GM21786 (cell line): ENCODE measurements around the gene NDUFS5.
"Not testable (repeated sequence)": the region's sequence is repeated elsewhere in the genome, so short reads cannot be mapped to it uniquely, and the experiment has no call there.

ENCODE experiments used
- ATAC-seq: cut with Tn5 transposase; IDR thresholded peaks from one replicate; pipeline ENCODE4 v1.9.1; 2021; ENCODE audit not compliant: unreplicated experiment

The NDUFS5 gene

GRCh38 chr1:39026051-39026865 is at the start of gene NDUFS5:
NDUFS5 (plus strand) TSS chr1:39026350; CDS start chr1:39028725, 2,375 bp downstream.
- peak; percentile 74 for ATAC-seq

GRCh38 chr1:38977399-38978244 is 48.5 kb upstream of the NDUFS5 start:
- ATAC-seq = not testable (repeated sequence)

DNA sequence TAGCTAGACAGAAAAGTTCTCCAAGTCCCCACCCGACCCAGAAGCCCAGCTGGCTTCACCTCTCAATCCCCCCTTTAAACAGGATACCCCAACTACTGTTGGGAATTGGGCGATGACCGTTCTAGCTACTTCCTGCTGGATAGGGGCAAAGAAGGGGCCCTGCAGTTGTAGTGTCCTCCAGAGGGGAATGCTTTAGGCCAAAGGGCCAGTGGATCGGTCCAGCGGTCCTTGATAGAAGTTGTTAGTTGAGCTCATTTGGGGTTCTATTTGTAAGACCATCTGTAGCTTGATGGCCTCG is 48.0 kb upstream of the NDUFS5 start:
- not testable (repeated sequence) for ATAC-seq

DNA sequence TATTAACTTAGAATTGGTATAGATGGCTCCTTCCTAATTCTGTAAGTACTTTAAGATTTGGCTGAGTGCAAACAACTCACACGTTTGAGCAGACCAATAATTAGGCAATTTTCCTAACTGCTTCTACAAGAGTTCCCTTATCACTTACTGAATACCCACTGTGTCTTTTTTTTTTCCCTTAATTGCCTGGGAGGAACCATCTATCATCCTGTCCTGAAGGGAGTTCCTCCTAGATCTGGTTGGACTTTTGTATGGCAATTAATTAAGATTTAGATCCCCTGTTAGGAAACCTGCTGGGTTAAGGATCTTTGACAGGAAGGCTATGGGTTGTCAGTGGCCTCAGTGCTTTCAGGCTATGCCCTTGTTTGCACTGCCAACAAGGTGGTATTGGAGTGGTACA is 46.8 kb upstream of the NDUFS5 start:
- ATAC-seq = not testable (repeated sequence)

DNA sequence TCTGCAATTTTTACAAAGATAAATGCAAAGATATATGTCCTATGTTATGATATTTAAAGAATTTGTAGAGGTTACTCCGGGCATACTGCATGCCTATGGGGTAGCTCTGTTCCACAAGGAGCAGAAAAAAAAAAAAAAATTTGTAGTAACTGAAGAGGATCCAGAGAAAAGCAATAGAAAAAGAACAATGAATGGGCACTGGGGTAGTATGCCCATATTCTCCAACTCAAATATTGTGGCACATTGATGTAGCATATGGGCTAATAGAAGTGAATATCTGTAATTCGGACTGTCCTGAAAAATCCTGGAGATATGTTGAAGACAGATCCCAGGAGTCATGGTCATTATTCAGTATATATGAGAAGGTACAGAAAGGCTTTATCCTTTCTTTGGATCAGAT is 36.2 kb upstream of the NDUFS5 start:
- no peak for ATAC-seq

DNA sequence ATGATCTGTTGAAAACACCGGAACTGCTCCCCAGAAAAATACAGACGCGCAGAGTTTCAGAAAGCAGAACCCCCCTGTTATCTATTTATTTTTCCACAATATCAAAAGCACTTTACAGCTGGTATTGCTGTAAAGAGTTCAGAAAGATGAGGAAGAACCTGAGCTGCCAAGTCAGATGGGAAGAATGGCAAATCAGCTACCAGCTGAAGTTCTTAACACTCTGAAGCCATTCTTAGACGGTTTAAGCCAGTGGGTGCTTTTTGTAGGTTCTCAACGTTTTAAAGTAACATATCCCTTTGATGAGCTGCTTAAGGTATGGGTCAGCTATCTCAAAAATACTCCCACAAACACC is 35.8 kb upstream of the NDUFS5 start:
- no peak for ATAC-seq

DNA sequence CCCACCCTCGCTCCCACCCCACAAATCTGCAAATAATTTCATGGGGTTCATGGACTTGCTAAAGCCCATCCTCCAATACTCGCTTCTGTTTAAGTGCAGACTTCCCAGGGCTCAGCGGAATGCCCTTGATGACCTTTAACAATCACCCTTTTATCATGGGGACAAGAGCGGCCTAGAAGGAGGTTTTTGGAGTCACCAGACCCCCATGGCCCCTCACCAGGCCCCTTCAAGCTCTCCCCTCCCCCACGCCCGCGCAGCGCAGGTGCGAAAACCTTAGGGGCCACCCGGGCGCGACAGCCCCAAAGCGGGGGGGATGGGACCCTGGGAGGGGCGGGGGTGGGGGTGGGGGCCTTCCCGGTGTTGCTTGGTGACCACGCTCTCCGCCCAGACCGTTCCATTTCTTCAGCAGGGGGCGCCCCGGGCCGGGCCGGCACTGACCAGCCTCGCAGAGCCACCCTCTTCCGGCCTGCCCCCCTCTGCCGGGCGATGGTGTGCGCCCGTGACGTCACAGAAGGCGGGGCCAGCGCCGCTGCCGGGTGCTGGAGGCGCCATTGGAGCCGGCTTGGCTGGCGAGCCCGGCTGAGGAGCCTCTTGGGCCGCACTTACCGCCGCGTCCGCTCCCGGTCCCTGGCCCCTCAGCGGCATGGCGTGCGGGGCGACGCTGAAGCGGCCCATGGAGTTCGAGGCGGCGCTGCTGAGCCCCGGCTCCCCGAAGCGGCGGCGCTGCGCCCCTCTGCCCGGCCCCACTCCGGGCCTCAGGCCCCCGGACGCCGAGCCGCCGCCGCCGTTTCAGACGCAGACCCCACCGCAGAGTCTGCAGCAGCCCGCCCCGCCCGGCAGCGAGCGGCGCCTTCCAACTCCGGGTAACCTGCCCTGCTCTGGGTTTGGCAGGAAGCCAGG is 35.2 kb upstream of the NDUFS5 start, which contains the start of gene AKIRIN1:
TSS of gene AKIRIN1 (plus strand) at position 539 of the 900 bp plus-strand sequence. CDS start at position 644, 105 bp downstream.
- ATAC-seq = peak; percentile 95

GRCh38 chr1:38991638-38992411 is 34.3 kb upstream of the NDUFS5 start:
- no peak for ATAC-seq

DNA sequence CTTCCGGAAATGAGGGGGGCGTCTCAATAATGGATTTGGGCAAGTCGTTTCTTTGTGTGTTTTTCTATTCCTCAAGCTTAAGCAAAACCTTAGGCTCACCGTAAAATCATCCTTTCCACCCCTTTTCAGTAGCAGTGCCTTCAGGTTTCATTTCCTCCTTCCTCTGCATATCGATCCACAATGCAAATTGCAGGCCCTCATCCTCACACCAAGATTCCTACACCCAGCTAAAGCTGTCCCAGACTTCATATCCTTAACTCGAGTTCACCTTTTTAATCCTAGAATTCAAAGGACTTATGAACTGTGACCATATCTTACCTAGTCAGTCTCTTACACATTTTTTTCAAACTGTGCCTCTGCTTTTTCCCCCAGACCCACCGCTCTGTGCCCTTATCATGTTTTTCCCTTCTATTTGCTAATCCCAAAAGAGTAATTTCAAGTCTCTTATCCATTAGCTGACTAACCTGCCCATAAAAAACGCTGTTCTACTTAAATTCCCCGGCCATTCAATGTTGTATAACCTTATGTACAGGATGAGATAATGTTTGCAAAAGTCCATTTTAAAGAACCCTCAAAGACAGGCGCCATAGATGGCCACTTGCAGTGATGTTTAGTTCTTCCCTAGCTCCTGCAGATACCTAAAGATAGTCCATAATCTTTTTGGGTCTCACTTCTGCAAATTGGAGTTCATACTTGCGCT is 33.6 kb upstream of the NDUFS5 start:
- ATAC-seq = no peak

DNA sequence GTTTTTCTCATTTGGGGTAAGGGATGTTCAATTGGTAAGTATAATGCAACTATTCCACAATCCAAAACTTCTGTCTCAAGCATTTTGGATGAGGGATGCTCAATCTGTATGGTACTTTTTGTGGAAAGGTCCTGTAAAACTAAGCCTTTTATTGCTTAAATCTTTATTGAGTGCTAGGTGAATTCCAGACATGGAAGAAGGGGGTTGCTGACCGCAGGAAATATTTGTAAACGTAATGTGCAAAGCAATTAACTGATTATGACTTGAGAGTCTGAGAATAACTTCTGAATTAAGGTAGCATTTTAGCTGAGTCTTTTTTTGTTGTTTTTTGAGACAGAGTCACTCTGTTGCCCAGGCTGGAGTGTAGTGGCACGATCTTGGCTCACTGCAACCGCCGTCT is 32.0 kb upstream of the NDUFS5 start:
- no peak for ATAC-seq

DNA sequence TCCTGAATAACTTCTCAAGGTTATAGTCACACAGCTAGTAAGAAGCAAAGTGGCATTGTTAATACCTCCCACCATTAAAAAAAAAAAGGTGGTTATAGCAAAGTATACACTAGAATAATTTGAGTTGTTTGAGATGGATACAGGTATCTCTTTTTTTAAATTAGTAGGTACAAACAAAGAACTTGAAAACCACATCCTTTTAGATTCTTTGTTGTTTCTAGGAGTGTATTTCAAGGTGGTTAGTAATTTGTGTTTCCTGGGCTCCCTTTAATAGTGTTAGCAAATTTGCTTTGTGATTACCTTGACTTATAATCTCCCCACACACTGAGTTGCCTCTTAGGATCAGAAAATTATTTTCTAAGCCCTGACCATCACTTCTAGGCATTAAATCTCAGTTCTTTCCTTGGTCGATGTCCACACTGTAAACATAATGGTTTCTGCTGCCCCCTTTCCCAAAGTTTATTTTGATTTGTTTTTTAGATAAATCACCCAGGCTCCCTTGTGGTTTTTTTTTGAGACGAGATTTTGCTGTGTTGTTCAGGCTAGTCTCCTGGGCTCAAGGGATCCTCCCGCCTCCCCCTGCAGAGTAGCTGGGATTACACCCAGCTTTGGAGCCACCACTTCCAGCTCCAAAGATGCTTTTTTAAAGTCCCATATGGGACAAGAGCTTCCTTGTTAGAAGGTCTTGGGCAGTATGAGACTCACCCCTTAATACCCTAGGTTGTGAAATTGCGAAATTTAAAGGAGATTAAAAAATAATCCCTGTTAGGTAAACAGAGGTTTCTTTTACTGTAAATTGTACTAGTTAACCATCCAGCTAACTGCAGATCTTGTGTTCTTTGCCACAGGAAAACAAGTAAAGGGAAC is 28.9 kb upstream of the NDUFS5 start:
- ATAC-seq = no peak

DNA sequence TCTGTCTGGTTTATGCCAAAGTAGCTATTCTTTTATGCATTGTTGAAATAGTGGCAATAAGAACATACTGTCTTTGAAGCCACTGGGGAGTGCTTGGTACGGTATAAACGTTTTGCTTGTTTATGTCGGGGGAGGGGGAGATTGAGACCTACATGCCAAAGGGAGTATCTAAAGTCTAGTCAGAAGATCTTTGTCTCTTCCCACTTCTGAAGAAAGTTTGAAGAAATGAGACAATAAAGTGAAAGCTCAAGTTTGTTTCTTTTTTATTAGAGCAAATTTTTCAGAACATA is 28.3 kb upstream of the NDUFS5 start:
- ATAC-seq = no peak

GRCh38 chr1:39001516-39002421 is 24.4 kb upstream of the NDUFS5 start:
- no peak for ATAC-seq

DNA sequence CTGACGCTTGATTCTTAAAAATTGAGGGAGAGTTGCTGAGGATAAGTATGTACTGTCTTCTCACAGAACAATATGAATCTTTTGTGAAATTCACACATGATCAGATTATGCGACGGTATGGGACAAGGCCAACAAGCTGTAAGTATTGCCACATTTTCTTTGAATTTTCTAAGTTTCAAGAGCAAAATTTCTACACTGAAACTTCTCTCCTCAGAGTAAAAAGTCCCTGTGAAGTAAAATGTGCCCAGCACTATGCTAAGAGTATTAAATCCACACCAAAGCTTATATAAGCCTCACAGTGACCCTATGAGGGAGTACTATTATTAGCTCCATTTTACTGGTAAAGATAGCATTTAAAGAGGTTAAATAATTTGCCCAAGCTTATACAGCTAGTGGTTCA is 22.9 kb upstream of the NDUFS5 start:
- no peak for ATAC-seq

GRCh38 chr1:39003794-39004193 is 22.4 kb upstream of the NDUFS5 start:
- no peak for ATAC-seq

- no peak for ATAC-seq
These were observed 19.9 kb upstream of the NDUFS5 start for GRCh38 chr1:39006287-39006686.

- no peak for ATAC-seq
These were observed 19.2 kb upstream of the NDUFS5 start for GRCh38 chr1:39006726-39007645.
